ENCODE data around the gene COL4A1.

The COL4A1 gene

DNA sequence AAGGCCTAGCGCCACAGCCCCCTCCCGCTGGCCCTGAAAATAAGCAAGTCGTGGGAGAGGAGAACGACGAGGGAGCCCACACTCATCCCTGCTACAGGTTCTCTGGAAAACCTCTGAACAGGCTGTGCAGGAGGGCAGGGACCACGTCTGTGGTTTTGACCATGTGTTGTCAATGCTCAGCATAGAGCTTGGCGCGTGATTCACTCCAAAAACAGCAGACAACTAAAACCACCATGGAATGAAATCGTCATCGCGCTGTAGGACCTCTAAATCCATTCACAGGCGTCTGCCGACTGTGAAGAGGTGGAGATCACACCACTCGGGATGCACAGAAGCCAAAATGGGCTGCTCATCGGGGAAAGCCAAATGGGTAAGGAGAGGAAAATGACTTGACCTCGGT, 121.3 kb downstream of the COL4A1 start:
- Mint-ChIP-seq H3K9me3 (ENCODE audit: low read depth) (no peaks in the 10 kb centered on the region), H3K27ac (no peak overlapping the region), H3K4me1 (ENCODE audit: low read depth) (no peaks in the 10 kb centered on the region), H3K27me3 (peaks cover 3% of the 10 kb centered on the region), H3K36me3 (no peaks in the 10 kb centered on the region), H3K4me3 (no peak overlapping the region)

DNA sequence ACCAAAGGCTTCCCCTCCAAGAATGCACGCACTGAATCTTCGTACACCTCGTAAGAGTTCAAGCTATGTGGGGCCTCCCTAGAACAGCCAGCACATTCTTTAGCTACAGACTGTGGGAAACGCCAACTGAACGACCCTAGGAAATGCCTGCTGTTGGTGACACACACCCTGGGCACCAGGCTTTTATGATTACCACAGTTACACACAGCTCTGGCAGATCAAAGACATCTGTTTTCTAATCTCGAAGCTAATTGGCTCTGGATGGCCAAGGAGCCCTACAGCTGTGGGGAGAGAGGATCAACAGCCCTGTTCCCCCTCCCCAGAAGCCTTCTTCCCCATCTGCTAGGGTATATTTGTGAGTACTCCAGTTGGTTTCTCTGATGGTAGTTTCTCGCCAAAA, 123.0 kb downstream of the COL4A1 start:
- no peaks in the 10 kb centered on the region for H3K4me1 Mint-ChIP-seq (ENCODE audit: low read depth)
- H3K27ac Mint-ChIP-seq = no peak overlapping the region
- H3K36me3 Mint-ChIP-seq = no peaks in the 10 kb centered on the region
- H3K4me3 Mint-ChIP-seq = no peak overlapping the region
- peaks cover 3% of the 10 kb centered on the region for H3K27me3 Mint-ChIP-seq
- no peaks in the 10 kb centered on the region for H3K9me3 Mint-ChIP-seq (ENCODE audit: low read depth)

DNA sequence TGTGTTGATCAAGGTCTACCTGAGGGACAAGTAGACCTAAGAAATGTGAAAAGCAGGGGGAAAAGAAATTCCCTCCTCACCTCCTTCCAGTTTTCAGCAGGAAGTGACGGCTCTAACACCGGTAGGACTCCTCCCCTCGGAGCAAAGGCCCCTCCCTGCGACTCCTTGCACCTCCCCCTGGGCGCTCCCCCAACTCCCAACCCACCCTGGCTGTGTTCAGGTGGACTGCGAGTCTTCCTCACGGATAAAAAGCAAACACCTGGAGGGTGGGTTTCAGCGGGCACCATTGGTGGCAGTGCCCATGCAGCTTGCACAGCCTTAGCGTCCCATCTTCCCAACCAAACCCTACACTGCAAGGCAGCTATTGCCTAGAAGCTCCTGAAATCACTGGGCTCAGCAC, 124.5 kb downstream of the COL4A1 start:
- no peaks in the 10 kb centered on the region for H3K9me3 Mint-ChIP-seq (ENCODE audit: low read depth)
- H3K27ac Mint-ChIP-seq = no peak overlapping the region
- no peak overlapping the region for H3K4me3 Mint-ChIP-seq
- no peaks in the 10 kb centered on the region for H3K27me3 Mint-ChIP-seq
- H3K36me3 Mint-ChIP-seq = no peaks in the 10 kb centered on the region
- no peaks in the 10 kb centered on the region for H3K4me1 Mint-ChIP-seq (ENCODE audit: low read depth)

- no peak overlapping the region for H3K4me3 Mint-ChIP-seq
- no peaks in the 10 kb centered on the region for H3K36me3 Mint-ChIP-seq
- no peaks in the 10 kb centered on the region for H3K27me3 Mint-ChIP-seq
- no peaks in the 10 kb centered on the region for H3K9me3 Mint-ChIP-seq (ENCODE audit: low read depth)
- no peak overlapping the region for H3K27ac Mint-ChIP-seq
- no peaks in the 10 kb centered on the region for H3K4me1 Mint-ChIP-seq (ENCODE audit: low read depth)
Observed at GRCh38 chr13:110182003-110182402, 125.0 kb downstream of the COL4A1 start.

DNA sequence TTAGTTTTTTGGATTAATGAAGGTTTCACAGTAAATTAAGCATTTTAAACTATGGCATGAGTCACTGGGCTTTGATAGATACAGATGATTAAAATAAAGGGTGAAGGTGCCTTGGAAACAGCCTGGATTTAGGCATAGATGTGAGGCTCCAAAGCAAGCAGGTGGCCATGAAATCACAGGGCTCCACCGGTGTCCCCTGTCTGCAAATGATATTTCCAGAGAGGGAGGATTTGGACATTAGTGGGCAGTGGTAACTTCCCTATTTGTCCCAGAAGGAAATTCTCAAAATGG, 127.2 kb downstream of the COL4A1 start:
- H3K9me3 Mint-ChIP-seq (ENCODE audit: low read depth) = peaks cover 2% of the 10 kb centered on the region
- H3K4me3 Mint-ChIP-seq = no peak overlapping the region
- no peak overlapping the region for H3K27ac Mint-ChIP-seq
- no peaks in the 10 kb centered on the region for H3K36me3 Mint-ChIP-seq
- no peaks in the 10 kb centered on the region for H3K27me3 Mint-ChIP-seq
- H3K4me1 Mint-ChIP-seq (ENCODE audit: low read depth) = no peaks in the 10 kb centered on the region

DNA sequence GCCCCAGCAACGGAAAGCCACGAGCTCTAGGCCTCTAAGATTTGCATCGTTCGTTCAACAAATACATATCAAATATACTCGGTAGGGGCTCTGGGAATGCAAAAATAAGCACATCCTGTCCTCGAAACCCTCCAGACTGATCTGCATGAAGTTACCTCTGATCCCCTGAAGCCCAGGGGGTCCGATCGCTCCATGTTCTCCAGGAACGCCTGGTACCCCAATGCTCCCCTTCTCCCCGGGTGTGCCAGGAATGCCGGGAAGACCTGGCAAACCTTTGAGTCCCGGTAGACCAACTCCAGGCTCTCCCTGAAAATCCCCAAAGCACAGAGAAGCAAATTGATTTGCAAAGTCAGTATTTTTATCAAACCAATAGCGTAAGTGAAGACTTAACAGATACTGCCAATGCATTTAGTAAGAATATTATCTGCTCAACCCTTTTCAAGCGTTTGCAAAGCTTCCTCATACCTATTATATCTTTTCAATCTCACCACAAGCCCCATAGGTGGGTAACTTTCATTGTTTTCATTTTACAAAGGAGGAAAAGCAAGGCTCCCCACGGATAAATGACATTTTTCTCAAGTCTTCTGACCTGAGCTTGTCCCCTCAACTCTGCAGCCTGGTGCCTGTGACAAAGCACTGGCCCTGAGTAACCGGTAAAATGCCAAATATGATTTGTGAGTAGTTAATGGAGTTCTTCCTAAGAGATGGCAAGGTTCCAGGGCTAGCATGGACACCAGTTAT, 127.7 kb downstream of the COL4A1 start:
- Mint-ChIP-seq H3K9me3 (ENCODE audit: low read depth) (peaks cover 5% of the 10 kb centered on the region), H3K27me3 (no peaks in the 10 kb centered on the region), H3K36me3 (no peaks in the 10 kb centered on the region)

DNA sequence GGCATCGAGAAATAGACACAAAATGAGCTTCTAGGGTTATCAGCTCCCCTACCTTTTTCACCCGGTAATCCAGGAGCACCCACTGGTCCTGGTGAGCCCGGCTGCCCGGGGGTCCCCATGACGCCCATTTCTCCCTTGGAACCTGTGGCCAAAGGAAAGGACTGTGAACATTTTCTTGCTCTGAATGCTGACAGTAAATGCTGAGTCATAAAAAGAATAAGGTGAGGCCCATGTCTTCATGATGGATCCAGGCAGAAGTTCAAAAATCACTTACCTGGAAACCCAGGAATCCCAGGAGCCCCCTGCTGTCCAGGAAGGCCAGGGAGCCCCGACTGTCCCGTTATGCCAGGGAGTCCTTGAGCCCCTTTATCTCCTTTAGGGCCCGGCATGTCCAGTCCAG, 129.2 kb downstream of the COL4A1 start:
- no peak overlapping the region for H3K27ac Mint-ChIP-seq
- H3K4me1 Mint-ChIP-seq (ENCODE audit: low read depth) = no peaks in the 10 kb centered on the region
- H3K4me3 Mint-ChIP-seq = no peak overlapping the region
- H3K27me3 Mint-ChIP-seq = peaks cover 2% of the 10 kb centered on the region
- H3K36me3 Mint-ChIP-seq = peaks cover 2% of the 10 kb centered on the region
- peaks cover 11% of the 10 kb centered on the region for H3K9me3 Mint-ChIP-seq (ENCODE audit: low read depth)

More for the DNA sequence above, 127.7 kb downstream of the COL4A1 start:
- Mint-ChIP-seq H3K4me3 (no peak overlapping the region), H3K4me1 (ENCODE audit: low read depth) (no peaks in the 10 kb centered on the region), H3K27ac (no peak overlapping the region)

DNA sequence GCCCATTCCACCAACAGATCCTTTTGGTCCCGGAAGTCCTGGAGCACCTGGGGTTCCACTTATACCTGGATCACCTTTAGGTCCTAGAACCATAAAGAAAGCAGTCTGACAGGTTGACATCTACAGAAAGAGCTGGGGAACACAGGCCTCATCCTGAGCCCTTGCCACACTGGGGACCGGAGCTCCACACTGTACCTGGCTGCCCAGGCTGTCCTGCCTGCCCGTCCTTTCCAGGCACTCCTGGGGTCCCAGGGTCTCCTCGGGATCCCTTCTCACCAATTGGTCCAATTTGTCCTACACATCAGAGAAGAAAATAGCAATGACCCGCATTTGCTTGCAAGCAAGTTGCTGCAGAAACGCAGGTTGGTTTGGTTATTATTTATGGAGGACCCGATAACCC, 130.5 kb downstream of the COL4A1 start:
- Mint-ChIP-seq H3K4me1 (ENCODE audit: low read depth) (no peaks in the 10 kb centered on the region), H3K27ac (no peak overlapping the region), H3K4me3 (no peak overlapping the region), H3K9me3 (ENCODE audit: low read depth) (peaks cover 13% of the 10 kb centered on the region), H3K27me3 (peaks cover 2% of the 10 kb centered on the region), H3K36me3 (peaks cover 2% of the 10 kb centered on the region)

- peaks cover 13% of the 10 kb centered on the region for H3K9me3 Mint-ChIP-seq (ENCODE audit: low read depth)
- no peaks in the 10 kb centered on the region for H3K4me1 Mint-ChIP-seq (ENCODE audit: low read depth)
- H3K27ac Mint-ChIP-seq = no peak overlapping the region
- H3K36me3 Mint-ChIP-seq = peaks cover 2% of the 10 kb centered on the region
- no peak overlapping the region for H3K4me3 Mint-ChIP-seq
- H3K27me3 Mint-ChIP-seq = peaks cover 2% of the 10 kb centered on the region
Observed at GRCh38 chr13:110173247-110173818, 133.6 kb downstream of the COL4A1 start.

GRCh38 chr13:110170882-110171281, 136.1 kb downstream of the COL4A1 start:
- no peak overlapping the region for H3K27ac Mint-ChIP-seq
- H3K4me3 Mint-ChIP-seq = no peak overlapping the region
- H3K4me1 Mint-ChIP-seq (ENCODE audit: low read depth) = no peaks in the 10 kb centered on the region
- H3K9me3 Mint-ChIP-seq (ENCODE audit: low read depth) = peaks cover 13% of the 10 kb centered on the region
- peaks cover 2% of the 10 kb centered on the region for H3K36me3 Mint-ChIP-seq
- peaks cover 4% of the 10 kb centered on the region for H3K27me3 Mint-ChIP-seq

DNA sequence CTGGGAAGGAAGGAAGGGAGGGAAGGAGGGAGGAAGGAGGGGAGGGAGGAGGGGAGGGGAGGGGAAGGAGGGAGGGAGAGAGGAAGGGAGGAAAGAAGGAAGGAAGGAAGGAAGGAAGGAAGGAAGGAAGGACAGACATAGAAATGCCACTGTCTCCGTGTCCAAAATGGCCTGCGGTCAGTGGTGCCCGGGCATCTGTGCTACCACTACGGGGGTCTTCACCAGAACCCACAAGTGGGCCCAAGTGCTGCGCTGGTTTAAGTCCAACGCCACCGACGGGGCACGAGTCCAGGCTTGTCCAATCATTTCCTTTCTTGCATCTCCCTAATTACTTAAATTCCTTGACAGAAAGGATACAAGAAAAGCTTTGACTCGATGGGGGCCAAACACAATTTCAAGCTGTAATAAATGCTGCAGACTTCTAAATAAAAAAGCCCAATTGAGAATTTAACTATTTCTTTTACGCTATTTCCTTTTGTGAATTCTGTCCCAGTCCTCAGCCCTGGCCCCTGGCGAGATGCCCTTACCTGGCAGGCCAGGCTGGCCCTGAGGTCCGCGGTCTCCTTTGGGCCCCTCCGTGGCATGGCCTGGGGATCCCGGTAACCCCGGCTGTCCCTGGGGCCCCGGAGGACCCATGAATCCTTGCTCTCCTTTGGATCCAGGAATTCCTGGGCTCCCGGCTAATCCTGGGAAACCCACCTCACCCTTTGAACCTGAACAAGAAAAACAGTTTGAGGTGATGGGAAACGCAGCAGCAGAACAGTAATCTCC, 136.8 kb downstream of the COL4A1 start:
- H3K27me3 Mint-ChIP-seq = peaks cover 4% of the 10 kb centered on the region
- no peak overlapping the region for H3K27ac Mint-ChIP-seq
- no peaks in the 10 kb centered on the region for H3K4me1 Mint-ChIP-seq (ENCODE audit: low read depth)
- H3K36me3 Mint-ChIP-seq = peaks cover 2% of the 10 kb centered on the region
- H3K9me3 Mint-ChIP-seq (ENCODE audit: low read depth) = peaks cover 13% of the 10 kb centered on the region
- no peak overlapping the region for H3K4me3 Mint-ChIP-seq

DNA sequence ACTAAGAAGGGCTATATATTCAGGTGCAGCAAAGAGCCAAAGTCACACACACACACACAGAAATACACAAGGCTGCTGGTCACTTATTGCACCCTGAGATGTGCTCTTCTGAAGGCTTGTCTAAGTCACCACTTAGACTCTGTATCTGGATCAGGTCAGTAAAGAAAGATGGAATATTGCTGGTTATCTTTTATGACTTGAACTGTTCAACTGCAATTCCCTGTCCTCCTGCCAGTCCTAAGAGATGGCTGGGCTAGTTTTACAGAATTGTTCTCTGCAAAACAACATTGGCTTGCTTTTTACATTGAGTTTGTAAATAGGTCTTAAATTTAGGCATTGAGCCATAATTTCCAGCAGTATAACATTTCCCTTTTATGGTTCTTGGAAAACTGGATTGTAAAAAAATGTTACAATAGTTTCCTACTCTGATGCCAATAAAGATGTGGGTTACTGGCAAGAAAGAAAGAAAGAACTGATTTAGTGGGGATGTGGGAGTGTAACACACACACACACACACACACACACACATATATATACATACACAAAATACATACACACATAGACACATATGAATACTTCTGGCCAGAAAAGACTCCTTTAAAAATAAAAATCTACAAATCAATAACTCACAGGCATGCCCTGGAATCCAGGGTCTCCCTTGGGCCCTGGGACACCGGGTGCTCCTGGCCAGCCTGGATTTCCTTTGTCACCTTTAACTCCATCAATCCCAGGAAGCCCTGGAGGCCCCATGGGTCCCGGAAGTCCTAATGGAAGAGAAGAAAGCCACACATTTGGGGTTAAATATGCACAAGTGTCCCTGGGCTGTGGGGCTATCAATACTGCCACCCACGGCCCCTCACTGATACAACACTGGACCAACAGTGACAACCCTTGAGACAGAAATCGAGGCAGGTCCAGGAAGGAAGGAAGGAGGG, 137.7 kb downstream of the COL4A1 start:
- Mint-ChIP-seq H3K36me3 (peaks cover 2% of the 10 kb centered on the region), H3K4me1 (ENCODE audit: low read depth) (no peaks in the 10 kb centered on the region)

GRCh38 chr13:110166598-110166997, 140.4 kb downstream of the COL4A1 start:
- no peak overlapping the region for H3K4me3 Mint-ChIP-seq
- no peaks in the 10 kb centered on the region for H3K9me3 Mint-ChIP-seq (ENCODE audit: low read depth)
- H3K36me3 Mint-ChIP-seq = no peaks in the 10 kb centered on the region
- H3K4me1 Mint-ChIP-seq (ENCODE audit: low read depth) = no peaks in the 10 kb centered on the region
- no peak overlapping the region for H3K27ac Mint-ChIP-seq
- H3K27me3 Mint-ChIP-seq = peaks cover 2% of the 10 kb centered on the region

More for the DNA sequence above, 137.7 kb downstream of the COL4A1 start:
- Mint-ChIP-seq H3K9me3 (ENCODE audit: low read depth) (peaks cover 8% of the 10 kb centered on the region), H3K27me3 (peaks cover 4% of the 10 kb centered on the region), H3K27ac (no peak overlapping the region), H3K4me3 (no peak overlapping the region)

- H3K27me3 Mint-ChIP-seq = peaks cover 3% of the 10 kb centered on the region
- H3K27ac Mint-ChIP-seq = no peak overlapping the region
- no peaks in the 10 kb centered on the region for H3K36me3 Mint-ChIP-seq
- no peaks in the 10 kb centered on the region for H3K4me1 Mint-ChIP-seq (ENCODE audit: low read depth)
- no peaks in the 10 kb centered on the region for H3K9me3 Mint-ChIP-seq (ENCODE audit: low read depth)
- H3K4me3 Mint-ChIP-seq = no peak overlapping the region
Observed at GRCh38 chr13:110164706-110165105, 142.3 kb downstream of the COL4A1 start.
